Neural cell (in vitro differentiated cells): ENCODE measurements around the gene SGCD. TPM values are rescaled to one million over a fixed set of nuclear protein-coding genes. Genes with fewer than 3 reads are reported as not detected.

Source experiments
- H2AFZ ChIP-seq: fragments of 200-600, 300-800 bp; sonication (generic), shearing (Covaris generic); 2 replicates; pipeline ENCODE4 v1.6.0; 2014; ENCODE audit warnings: low read depth, mild to moderate bottlenecking, antibody characterized with exemption, low read length, moderate library complexity
- H3F3A ChIP-seq: fragments of 200-600 bp; shearing (Covaris generic); 2 replicates; pipeline ENCODE4 v1.6.1; 2016; ENCODE audit warnings: mild to moderate bottlenecking, moderate library complexity, mixed read lengths, antibody characterized with exemption, low read length; ENCODE audit not compliant: insufficient read depth, poor library complexity, severe bottlenecking
- H3K27ac ChIP-seq: fragments of 200-600, 300-800 bp; sonication (generic), shearing (Covaris generic); 2 replicates; pipeline ENCODE4 v1.5.1; 2014; ENCODE audit warnings: mild to moderate bottlenecking, low read length, moderate library complexity
- H3K27me3 ChIP-seq: fragments of 300-800, 200-600 bp; sonication (generic), shearing (Covaris generic); 2 replicates; pipeline ENCODE4 v1.6.0; 2014; ENCODE audit warnings: mild to moderate bottlenecking, low read depth, low read length, moderate library complexity; ENCODE audit not compliant: insufficient read depth
- H3K36me3 ChIP-seq: fragments of 300-800, 200-600 bp; sonication (generic), shearing (Covaris generic); 2 replicates; pipeline ENCODE4 v1.5.1; 2014; ENCODE audit warnings: mild to moderate bottlenecking, antibody characterized with exemption, low read length, moderate library complexity; ENCODE audit not compliant: insufficient read depth
- H3K4me2 ChIP-seq: fragments of 300-800, 200-600 bp; sonication (generic), shearing (Covaris generic); 2 replicates; pipeline ENCODE4 v1.6.0; 2014; ENCODE audit warnings: mild to moderate bottlenecking, low read length
- H3K4me3 ChIP-seq: fragments of 300-800, 200-600 bp; sonication (generic), shearing (Covaris generic); 2 replicates; pipeline ENCODE4 v1.5.1; 2014; ENCODE audit warnings: mild to moderate bottlenecking, low read length, moderate library complexity
- H3K79me2 ChIP-seq: fragments of 200-600 bp; shearing (Covaris generic); replicated peaks from 2 replicates; pipeline ENCODE4 v1.6.0; 2014; ENCODE audit warnings: mild to moderate bottlenecking, low read length, moderate library complexity; ENCODE audit not compliant: insufficient read depth
- H3K9ac ChIP-seq: fragments of 300-800, 200-600 bp; sonication (generic), shearing (Covaris generic); 2 replicates; pipeline ENCODE4 v1.6.1; 2016; ENCODE audit warnings: mild to moderate bottlenecking, low read length, mixed read lengths
- H3K9me2 ChIP-seq: fragments of 200-600 bp; shearing (Covaris generic); 2 replicates; pipeline ENCODE4 v1.6.1; 2016; ENCODE audit warnings: mild to moderate bottlenecking, low read length, mixed read lengths; ENCODE audit not compliant: insufficient read depth
- H3K9me3 ChIP-seq: fragments of 200-600, 300-800 bp; sonication (generic), shearing (Covaris generic); 2 replicates; pipeline ENCODE4 v1.6.1; 2016; ENCODE audit warnings: mild to moderate bottlenecking, mixed run types, low read length, moderate library complexity, mixed read lengths
- H4K20me1 ChIP-seq: fragments of 200-600 bp; shearing (Covaris generic); 2 replicates; pipeline ENCODE4 v1.6.1; 2016; ENCODE audit warnings: mild to moderate bottlenecking, mixed run types; ENCODE audit not compliant: insufficient read depth
- EP300 ChIP-seq: fragments of 450-650 bp; conservative IDR thresholded peaks from 2 replicates; pipeline ENCODE4 v1.6.1; 2014; ENCODE audit warnings: antibody characterized with exemption, mild to moderate bottlenecking, moderate library complexity; ENCODE audit not compliant: poor library complexity, severe bottlenecking
- EZH2 ChIP-seq: fragments of 200-600, 300-800 bp; shearing (Covaris generic), sonication (generic); IDR thresholded peaks from 2 replicates; pipeline ENCODE4 v1.6.1; 2014; ENCODE audit warnings: antibody characterized with exemption, low read length, borderline replicate concordance, mild to moderate bottlenecking; ENCODE audit not compliant: insufficient read depth, poor library complexity, severe bottlenecking
- MXI1 ChIP-seq: fragments of 450-650 bp; conservative IDR thresholded peaks from 2 replicates; pipeline ENCODE4 v1.6.1; 2014; ENCODE audit warnings: antibody characterized with exemption, mild to moderate bottlenecking; ENCODE audit not compliant: poor library complexity, severe bottlenecking
- POLR2AphosphoS5 ChIP-seq: IDR thresholded peaks from 2 replicates; pipeline ENCODE4 v1.6.1; 2012
- RAD21 ChIP-seq: fragments of 450-650 bp; conservative IDR thresholded peaks from 2 replicates; pipeline ENCODE4 v1.6.1; 2014; ENCODE audit warnings: antibody characterized with exemption, mild to moderate bottlenecking, moderate library complexity
- SMC3 ChIP-seq: fragments of 450-650 bp; conservative IDR thresholded peaks from 2 replicates; pipeline ENCODE4 v1.6.1; 2014; ENCODE audit warnings: antibody characterized with exemption, mild to moderate bottlenecking, moderate library complexity; ENCODE audit not compliant: poor library complexity
- TAF1 ChIP-seq: IDR thresholded peaks from 2 replicates; pipeline ENCODE4 v1.6.1; 2012; ENCODE audit warnings: low read depth
- polyA plus RNA-seq: library from polyadenylated mRNA; depleted of rRNA; stranded (reverse); fragments of >200 nt; gene quantifications from 2 replicates; pipeline ENCODE4 v1.2.3, GENCODE V29; 2014
- TF ChIP-seq, protein P1 (sequence below): fragments of 450-650 bp; IDR thresholded peaks from 2 replicates; pipeline ENCODE4 v1.5.1; 2014; ENCODE audit warnings: antibody characterized with exemption, mild to moderate bottlenecking, moderate library complexity; ENCODE audit not compliant: poor library complexity, severe bottlenecking
- TF ChIP-seq, protein P2 (sequence below): IDR thresholded peaks from 2 replicates; pipeline ENCODE4 v1.6.1; 2012; ENCODE audit warnings: borderline replicate concordance

Gene SGCD
- polyA plus RNA-seq, 1 donor from 2014 or later = 3.4 TPM

DNA sequence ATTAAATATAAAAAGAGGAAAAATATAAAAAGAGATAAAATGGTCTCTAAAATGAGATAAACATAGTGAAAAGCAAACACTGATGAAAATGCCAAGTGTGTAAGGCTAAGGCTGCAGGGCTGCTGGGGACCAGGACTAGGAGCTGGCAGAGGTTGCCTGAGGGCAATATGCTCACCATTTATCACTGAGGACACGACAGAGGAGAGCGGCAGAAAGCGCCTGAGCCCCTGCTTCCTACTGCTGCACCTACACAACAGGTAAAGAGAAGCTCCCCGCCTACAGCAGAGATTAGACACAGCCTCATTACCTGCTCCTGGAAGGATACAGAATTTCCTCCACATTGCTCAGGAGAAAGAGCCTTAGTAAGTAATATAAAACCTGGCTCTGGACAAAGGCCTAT lies 452.5 kb downstream of the SGCD start:
- H3K36me3 ChIP-seq = no peaks in the 10 kb centered on the region
- no peaks in the 10 kb centered on the region for H3F3A ChIP-seq
- no peaks in the 10 kb centered on the region for H4K20me1 ChIP-seq
- H3K9me2 ChIP-seq = no peaks in the 10 kb centered on the region
- TF ChIP-seq, protein P1, sequence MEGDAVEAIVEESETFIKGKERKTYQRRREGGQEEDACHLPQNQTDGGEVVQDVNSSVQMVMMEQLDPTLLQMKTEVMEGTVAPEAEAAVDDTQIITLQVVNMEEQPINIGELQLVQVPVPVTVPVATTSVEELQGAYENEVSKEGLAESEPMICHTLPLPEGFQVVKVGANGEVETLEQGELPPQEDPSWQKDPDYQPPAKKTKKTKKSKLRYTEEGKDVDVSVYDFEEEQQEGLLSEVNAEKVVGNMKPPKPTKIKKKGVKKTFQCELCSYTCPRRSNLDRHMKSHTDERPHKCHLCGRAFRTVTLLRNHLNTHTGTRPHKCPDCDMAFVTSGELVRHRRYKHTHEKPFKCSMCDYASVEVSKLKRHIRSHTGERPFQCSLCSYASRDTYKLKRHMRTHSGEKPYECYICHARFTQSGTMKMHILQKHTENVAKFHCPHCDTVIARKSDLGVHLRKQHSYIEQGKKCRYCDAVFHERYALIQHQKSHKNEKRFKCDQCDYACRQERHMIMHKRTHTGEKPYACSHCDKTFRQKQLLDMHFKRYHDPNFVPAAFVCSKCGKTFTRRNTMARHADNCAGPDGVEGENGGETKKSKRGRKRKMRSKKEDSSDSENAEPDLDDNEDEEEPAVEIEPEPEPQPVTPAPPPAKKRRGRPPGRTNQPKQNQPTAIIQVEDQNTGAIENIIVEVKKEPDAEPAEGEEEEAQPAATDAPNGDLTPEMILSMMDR = no peak
- TF ChIP-seq EZH2 (no peak), EP300 (no peak), POLR2AphosphoS5 (no peak), RAD21 (no peak), MXI1 (no peak), TAF1 (no peak), SMC3 (no peak)
- TF ChIP-seq, protein P2, sequence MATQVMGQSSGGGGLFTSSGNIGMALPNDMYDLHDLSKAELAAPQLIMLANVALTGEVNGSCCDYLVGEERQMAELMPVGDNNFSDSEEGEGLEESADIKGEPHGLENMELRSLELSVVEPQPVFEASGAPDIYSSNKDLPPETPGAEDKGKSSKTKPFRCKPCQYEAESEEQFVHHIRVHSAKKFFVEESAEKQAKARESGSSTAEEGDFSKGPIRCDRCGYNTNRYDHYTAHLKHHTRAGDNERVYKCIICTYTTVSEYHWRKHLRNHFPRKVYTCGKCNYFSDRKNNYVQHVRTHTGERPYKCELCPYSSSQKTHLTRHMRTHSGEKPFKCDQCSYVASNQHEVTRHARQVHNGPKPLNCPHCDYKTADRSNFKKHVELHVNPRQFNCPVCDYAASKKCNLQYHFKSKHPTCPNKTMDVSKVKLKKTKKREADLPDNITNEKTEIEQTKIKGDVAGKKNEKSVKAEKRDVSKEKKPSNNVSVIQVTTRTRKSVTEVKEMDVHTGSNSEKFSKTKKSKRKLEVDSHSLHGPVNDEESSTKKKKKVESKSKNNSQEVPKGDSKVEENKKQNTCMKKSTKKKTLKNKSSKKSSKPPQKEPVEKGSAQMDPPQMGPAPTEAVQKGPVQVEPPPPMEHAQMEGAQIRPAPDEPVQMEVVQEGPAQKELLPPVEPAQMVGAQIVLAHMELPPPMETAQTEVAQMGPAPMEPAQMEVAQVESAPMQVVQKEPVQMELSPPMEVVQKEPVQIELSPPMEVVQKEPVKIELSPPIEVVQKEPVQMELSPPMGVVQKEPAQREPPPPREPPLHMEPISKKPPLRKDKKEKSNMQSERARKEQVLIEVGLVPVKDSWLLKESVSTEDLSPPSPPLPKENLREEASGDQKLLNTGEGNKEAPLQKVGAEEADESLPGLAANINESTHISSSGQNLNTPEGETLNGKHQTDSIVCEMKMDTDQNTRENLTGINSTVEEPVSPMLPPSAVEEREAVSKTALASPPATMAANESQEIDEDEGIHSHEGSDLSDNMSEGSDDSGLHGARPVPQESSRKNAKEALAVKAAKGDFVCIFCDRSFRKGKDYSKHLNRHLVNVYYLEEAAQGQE = no peak
- no peak overlapping the region for H3K4me3 ChIP-seq
- no peak overlapping the region for H3K4me2 ChIP-seq
- H3K27me3 ChIP-seq = no peaks in the 10 kb centered on the region
- H2AFZ ChIP-seq = no peak overlapping the region
- H3K27ac ChIP-seq = no peak overlapping the region
- H3K9me3 ChIP-seq = no peaks in the 10 kb centered on the region
- no peak overlapping the region for H3K9ac ChIP-seq
- H3K79me2 ChIP-seq = no peaks in the 10 kb centered on the region

DNA sequence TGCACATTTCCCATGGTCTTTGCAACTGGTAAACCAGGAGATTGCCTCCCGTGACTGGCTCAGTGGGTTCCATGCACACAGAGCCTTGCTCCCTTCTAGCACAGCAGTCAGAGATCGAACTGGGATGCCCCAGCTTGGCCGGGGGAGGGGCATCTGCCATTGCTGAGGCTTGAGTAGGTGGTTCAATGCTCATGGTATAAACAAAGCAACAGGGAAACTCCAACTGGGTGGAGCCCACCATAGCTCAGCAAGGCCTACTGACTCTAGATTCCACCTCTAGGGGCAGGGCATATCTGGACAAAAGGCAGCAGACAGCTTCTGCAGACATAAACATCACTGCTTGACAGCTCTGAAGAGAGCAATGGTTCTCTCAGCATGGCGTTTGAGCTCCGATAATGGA lies 456.1 kb downstream of the SGCD start:
- no peaks in the 10 kb centered on the region for H3K27me3 ChIP-seq
- H3K4me2 ChIP-seq = no peak overlapping the region
- H3K9ac ChIP-seq = no peak overlapping the region
- H3K4me3 ChIP-seq = no peak overlapping the region
- H3K79me2 ChIP-seq = no peaks in the 10 kb centered on the region
- no peaks in the 10 kb centered on the region for H3K9me2 ChIP-seq
- H3F3A ChIP-seq = no peaks in the 10 kb centered on the region
- H2AFZ ChIP-seq = no peak overlapping the region
- H3K9me3 ChIP-seq = no peaks in the 10 kb centered on the region
- H3K36me3 ChIP-seq = no peaks in the 10 kb centered on the region
- H3K27ac ChIP-seq = no peak overlapping the region
- TF ChIP-seq SMC3 = no peak
- TF ChIP-seq MXI1 = no peak
- TF ChIP-seq POLR2AphosphoS5 = no peak
- no peak for TF ChIP-seq TAF1
- TF ChIP-seq, protein P2 = no peak
- no peak for TF ChIP-seq EZH2
- no peak for TF ChIP-seq RAD21
- no peaks in the 10 kb centered on the region for H4K20me1 ChIP-seq
